Hepatocyte (in vitro differentiated cells): Measurements from ENCODE around the gene RANBP3. TPM values are rescaled to one million over a fixed set of nuclear protein-coding genes. Genes with fewer than 3 reads are reported as not detected.

Experiments used
- DNase-seq: peaks from one replicate; pipeline ENCODE4 v3.0.0-alpha.2; 2016; ENCODE audit warnings: low spot score
- H2AFZ ChIP-seq: fragments of 200-600 bp; sonication (generic); 2 replicates; pipeline ENCODE4 v1.6.0; 2016; ENCODE audit warnings: antibody characterized with exemption, mild to moderate bottlenecking
- H3K27ac ChIP-seq: fragments of 200-600 bp; sonication (generic); 2 replicates; pipeline ENCODE4 v1.5.1; 2016; ENCODE audit warnings: mild to moderate bottlenecking
- H3K27me3 ChIP-seq: fragments of 200-600 bp; sonication (generic); 2 replicates; pipeline ENCODE4 v1.6.1; 2016
- H3K36me3 ChIP-seq: fragments of 200-600 bp; sonication (generic); replicated peaks from 2 replicates; pipeline ENCODE4 v1.5.1; 2016; ENCODE audit warnings: low read depth; ENCODE audit not compliant: insufficient read depth
- H3K4me1 ChIP-seq: fragments of 200-600 bp; sonication (generic); 2 replicates; pipeline ENCODE4 v1.5.1; 2016; ENCODE audit warnings: mild to moderate bottlenecking, moderate library complexity; ENCODE audit not compliant: insufficient read depth
- H3K4me2 ChIP-seq: fragments of 200-600 bp; sonication (generic); 2 replicates; pipeline ENCODE4 v1.6.0; 2016
- H3K4me3 ChIP-seq: fragments of 200-600 bp; sonication (generic); 2 replicates; pipeline ENCODE4 v1.5.1; 2016; ENCODE audit warnings: mild to moderate bottlenecking
- H3K79me2 ChIP-seq: fragments of 200-600 bp; sonication (generic); 2 replicates; pipeline ENCODE4 v1.6.0; 2017; ENCODE audit warnings: mild to moderate bottlenecking
- H3K9me2 ChIP-seq: fragments of 200-600 bp; sonication (generic); replicated peaks from 2 replicates; pipeline ENCODE4 v1.6.0; 2017; ENCODE audit warnings: mild to moderate bottlenecking; ENCODE audit not compliant: insufficient read depth
- H3K9me3 ChIP-seq: fragments of 200-600 bp; sonication (generic); 2 replicates; pipeline ENCODE4 v1.5.1; 2016; ENCODE audit warnings: low read depth, mild to moderate bottlenecking
- H4K20me1 ChIP-seq: fragments of 200-600 bp; sonication (generic); 2 replicates; pipeline ENCODE4 v1.6.0; 2016; ENCODE audit warnings: mild to moderate bottlenecking; ENCODE audit not compliant: insufficient read depth, poor library complexity, severe bottlenecking
- EZH2 ChIP-seq: fragments of 200-600 bp; sonication (generic); IDR thresholded peaks from 2 replicates; pipeline ENCODE4 v1.6.1; 2016; ENCODE audit warnings: antibody characterized with exemption, mild to moderate bottlenecking, borderline replicate concordance
- EZH2phosphoT487 ChIP-seq: fragments of 200-600 bp; sonication (generic); IDR thresholded peaks from one replicate; pipeline ENCODE4 v1.6.1; 2018; ENCODE audit warnings: antibody characterized with exemption, mild to moderate bottlenecking, low read depth, moderate library complexity; ENCODE audit not compliant: unreplicated experiment, severe bottlenecking
- WGBS: methylation state at CpG from one replicate; pipeline ENCODE4 v1.1.6; 2016; ENCODE audit warnings: low lambda C conversion rate; ENCODE audit errors: missing lambda C conversion rate; 5-methylcytosine and 5-hydroxymethylcytosine counted together
- polyA plus RNA-seq: library from polyadenylated mRNA; unstranded; fragments of >200 nt; fragmentation: Nextera tagmentation; extraction: Ambion mirVana; gene quantifications from 2 replicates; pipeline ENCODE4 v1.2.1, GENCODE V29; 2016
- total RNA-seq: library from RNA; depleted of rRNA; stranded (reverse); fragments of >200 nt; gene quantifications from 2 replicates; pipeline ENCODE4 v1.2.3, GENCODE V29; 2014
- TF ChIP-seq, protein P1 (sequence below): fragments of 200-600 bp; sonication (generic); IDR thresholded peaks from 2 replicates; pipeline ENCODE4 v1.5.1; 2016; ENCODE audit warnings: antibody characterized with exemption, mild to moderate bottlenecking; ENCODE audit not compliant: poor library complexity

RANBP3 gene
- total and polyA plus RNA-seq, 2 experiments from 2014 or later = 10.4 to 51.0 TPM

DNA sequence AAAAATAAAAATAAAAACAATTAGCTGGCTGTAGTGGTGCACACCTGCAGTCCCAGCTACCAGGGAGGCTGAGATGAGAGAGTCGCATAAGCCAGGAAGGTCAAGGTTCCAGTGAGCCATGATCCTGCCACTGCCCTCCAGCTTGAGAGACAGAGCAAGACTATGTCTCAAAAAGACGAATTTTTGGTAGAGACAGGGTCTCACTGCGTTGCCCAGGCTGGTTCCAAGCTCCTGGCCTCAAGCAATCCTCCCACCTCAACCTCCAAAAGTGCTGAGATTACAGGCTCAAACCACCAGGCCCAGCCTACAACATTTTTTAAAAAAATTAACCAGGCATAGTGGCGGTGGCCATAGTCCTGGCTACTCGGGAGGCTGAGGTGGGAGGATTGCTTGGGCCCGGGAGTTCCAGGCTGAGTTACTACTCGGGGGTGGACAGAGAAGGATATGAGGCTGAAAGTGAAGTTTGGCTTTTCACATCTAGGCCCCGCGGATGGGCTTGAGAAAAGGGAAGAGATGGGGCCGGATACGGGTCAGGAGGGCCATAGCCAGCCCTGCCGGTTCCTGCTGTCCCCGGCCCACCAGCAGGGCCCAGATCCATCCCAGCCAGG lies 84.5 kb downstream of the RANBP3 start:
- Histone ChIP-seq H3K4me3 (no peak overlapping the region), H2AFZ (no peak overlapping the region), H3K9me3 (no peaks in the 10 kb centered on the region), H4K20me1 (peaks cover 14% of the 10 kb centered on the region), H3K27me3 (no peaks in the 10 kb centered on the region), H3K36me3 (no peaks in the 10 kb centered on the region), H3K4me1 (peaks cover 12% of the 10 kb centered on the region), H3K27ac (no peak overlapping the region), H3K9me2 (no peaks in the 10 kb centered on the region), H3K79me2 (peaks cover 4% of the 10 kb centered on the region), H3K4me2 (no peak overlapping the region)
- WGBS = 84% methylated on average over 13 of the region's 13 CpGs
- no peak for TF ChIP-seq EZH2phosphoT487
- TF ChIP-seq EZH2 = no peak
- TF ChIP-seq, protein P1, sequence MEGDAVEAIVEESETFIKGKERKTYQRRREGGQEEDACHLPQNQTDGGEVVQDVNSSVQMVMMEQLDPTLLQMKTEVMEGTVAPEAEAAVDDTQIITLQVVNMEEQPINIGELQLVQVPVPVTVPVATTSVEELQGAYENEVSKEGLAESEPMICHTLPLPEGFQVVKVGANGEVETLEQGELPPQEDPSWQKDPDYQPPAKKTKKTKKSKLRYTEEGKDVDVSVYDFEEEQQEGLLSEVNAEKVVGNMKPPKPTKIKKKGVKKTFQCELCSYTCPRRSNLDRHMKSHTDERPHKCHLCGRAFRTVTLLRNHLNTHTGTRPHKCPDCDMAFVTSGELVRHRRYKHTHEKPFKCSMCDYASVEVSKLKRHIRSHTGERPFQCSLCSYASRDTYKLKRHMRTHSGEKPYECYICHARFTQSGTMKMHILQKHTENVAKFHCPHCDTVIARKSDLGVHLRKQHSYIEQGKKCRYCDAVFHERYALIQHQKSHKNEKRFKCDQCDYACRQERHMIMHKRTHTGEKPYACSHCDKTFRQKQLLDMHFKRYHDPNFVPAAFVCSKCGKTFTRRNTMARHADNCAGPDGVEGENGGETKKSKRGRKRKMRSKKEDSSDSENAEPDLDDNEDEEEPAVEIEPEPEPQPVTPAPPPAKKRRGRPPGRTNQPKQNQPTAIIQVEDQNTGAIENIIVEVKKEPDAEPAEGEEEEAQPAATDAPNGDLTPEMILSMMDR = no peak
- no peak for DNase-seq

DNA sequence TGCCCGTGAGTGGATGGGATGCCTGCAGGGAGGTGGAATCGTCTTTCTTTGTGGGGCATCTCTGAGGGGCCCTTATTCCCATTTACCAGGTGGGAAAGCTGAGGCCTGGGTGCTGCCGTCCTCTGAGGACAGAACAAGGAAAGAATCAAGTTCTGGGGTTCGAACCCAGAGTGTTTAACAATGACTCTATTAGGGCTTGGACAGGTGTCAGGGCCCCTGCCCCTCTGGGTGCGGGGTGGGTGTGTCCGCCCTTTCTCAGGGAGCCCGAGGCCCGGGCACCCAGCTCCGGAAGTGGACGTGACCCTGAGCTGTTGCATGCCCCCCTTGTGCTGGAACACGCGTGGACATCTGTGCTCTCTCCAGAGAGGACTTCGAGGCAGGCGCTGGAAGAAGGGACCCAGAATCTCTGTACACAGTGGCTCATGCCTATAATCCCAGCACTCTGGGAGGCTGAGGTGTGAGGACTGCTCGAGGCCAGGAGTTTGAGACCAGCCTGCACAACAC lies 85.1 kb downstream of the RANBP3 start:
- H2AFZ ChIP-seq = no peak overlapping the region
- no peaks in the 10 kb centered on the region for H3K79me2 ChIP-seq
- DNase-seq = no peak
- no peaks in the 10 kb centered on the region for H3K27me3 ChIP-seq
- H3K9me2 ChIP-seq = no peaks in the 10 kb centered on the region
- peaks cover 12% of the 10 kb centered on the region for H3K4me1 ChIP-seq
- H3K9me3 ChIP-seq = no peaks in the 10 kb centered on the region
- no peak overlapping the region for H3K27ac ChIP-seq
- 71% methylated on average over 15 of the region's 15 CpGs for WGBS
- peak overlapping the region; percentile 42 for H3K4me2 ChIP-seq
- no peak for TF ChIP-seq EZH2
- TF ChIP-seq, protein P1 = no peak
- TF ChIP-seq EZH2phosphoT487 = no peak
- peaks cover 9% of the 10 kb centered on the region for H4K20me1 ChIP-seq
- no peaks in the 10 kb centered on the region for H3K36me3 ChIP-seq
- H3K4me3 ChIP-seq = no peak overlapping the region

DNA sequence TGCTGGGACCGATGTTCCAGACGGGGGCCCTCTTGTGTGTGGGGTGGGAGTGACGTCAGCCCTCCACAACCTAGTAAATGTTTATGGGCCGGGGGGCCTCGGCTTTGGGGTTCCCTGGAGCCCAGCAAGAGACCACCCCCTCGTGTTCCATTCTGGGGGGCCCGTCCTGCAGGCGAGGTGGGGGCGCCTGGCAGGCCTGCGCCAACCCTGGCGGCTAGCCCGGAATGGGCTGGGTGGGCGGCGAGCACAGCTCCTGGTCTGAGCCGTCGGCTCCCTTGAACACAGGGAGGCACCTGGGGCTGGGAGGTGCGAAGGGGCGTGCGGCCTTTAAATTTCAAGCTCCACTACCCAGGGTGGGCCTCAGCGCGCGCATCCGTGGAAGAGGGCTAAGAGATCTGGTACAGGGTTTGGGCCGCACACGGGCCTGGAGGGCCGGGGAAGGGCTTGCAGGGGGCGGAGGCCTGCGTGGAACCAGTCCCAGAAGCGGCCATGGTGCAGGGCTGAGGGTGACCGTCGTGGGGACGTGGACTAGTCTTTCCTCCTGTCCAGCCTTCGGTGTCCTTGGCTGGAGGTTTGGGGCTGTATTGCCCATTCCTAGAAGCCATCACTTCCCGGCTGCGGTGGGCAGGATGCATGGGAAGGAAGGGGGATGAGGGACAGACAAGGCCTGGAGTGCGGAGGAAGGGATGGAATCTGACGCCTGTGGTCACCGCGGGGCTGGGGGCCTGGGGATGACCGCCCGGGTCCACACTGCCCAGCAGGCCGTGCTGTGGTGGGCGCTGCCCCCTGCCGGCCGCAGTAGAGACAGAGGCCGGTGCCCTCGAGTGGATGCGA lies 85.8 kb downstream of the RANBP3 start:
- no peak overlapping the region for H3K4me3 ChIP-seq
- no peaks in the 10 kb centered on the region for H3K9me2 ChIP-seq
- no peaks in the 10 kb centered on the region for H3K36me3 ChIP-seq
- no peak for TF ChIP-seq EZH2
- TF ChIP-seq, protein P1 = peak; percentile 77
- no peak overlapping the region for H3K27ac ChIP-seq
- H4K20me1 ChIP-seq = peaks cover 2% of the 10 kb centered on the region
- no peak overlapping the region for H2AFZ ChIP-seq
- peak; percentile 76 for DNase-seq
- no peaks in the 10 kb centered on the region for H3K27me3 ChIP-seq
- H3K4me2 ChIP-seq = peak overlapping the region; percentile 42
- no peaks in the 10 kb centered on the region for H3K79me2 ChIP-seq
- 40% methylated on average over 47 of the region's 48 CpGs for WGBS
- peaks cover 12% of the 10 kb centered on the region for H3K4me1 ChIP-seq
- H3K9me3 ChIP-seq = no peaks in the 10 kb centered on the region
